ENCODE data around the gene BTNL9. TPM values are rescaled to one million over a fixed set of nuclear protein-coding genes. Genes with fewer than 3 reads are reported as not detected.
A peak's percentile ranks its signal among the peaks of the same experiment; 100 is the strongest.
"Not testable (repeated sequence)": the region's sequence is repeated elsewhere in the genome, so short reads cannot be mapped to it uniquely, and the experiment has no call there.

BTNL9 gene
- total RNA-seq, 2 experiments from 2014 or later: 0.12 TPM; not detected in 1

DNA sequence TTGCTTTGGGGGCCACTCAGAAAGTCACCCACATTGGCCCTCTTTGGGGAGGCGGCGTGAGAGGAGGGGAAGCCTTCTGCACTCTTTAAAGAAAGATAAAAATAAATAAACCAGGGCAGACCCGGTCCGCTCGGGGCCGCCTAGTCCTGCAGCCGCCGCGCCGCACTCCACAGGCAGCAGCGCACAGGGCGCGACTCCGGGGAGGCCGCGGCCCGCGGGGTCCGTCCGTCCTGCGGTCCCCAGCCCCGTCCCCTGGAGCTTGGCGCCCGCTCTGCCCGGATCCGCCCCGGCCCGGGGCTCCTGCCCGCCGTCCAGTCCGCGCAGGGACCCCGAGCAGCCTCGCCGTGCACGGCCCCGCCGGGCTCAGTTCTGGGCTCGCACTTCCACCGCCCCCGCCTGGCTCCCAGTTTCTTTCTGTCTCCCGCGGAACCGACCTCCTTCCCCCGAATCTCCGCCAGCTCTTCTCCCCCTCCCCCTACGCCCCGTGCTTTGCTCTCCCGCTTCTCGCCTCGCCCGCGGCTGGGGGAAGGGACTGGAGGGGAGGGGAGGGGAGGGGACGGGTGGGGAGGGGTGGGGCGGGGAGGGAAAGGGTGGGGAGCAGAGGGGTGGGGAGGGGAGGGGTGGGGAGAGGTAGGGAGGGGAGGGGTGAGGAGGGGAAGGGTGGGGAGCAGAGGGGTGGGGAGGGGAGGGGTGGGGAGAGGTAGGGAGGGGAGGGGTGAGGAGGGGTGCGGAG lies 57.9 kb downstream of the BTNL9 start:
- H3K4me3 Mint-ChIP-seq, H3K9me3 Mint-ChIP-seq, H3K27ac Mint-ChIP-seq, H3K36me3 Mint-ChIP-seq, H3K4me1 Mint-ChIP-seq, DNase-seq: not testable (repeated sequence)
- peaks cover 42% of the 10 kb centered on the region for H3K27me3 Mint-ChIP-seq

DNA sequence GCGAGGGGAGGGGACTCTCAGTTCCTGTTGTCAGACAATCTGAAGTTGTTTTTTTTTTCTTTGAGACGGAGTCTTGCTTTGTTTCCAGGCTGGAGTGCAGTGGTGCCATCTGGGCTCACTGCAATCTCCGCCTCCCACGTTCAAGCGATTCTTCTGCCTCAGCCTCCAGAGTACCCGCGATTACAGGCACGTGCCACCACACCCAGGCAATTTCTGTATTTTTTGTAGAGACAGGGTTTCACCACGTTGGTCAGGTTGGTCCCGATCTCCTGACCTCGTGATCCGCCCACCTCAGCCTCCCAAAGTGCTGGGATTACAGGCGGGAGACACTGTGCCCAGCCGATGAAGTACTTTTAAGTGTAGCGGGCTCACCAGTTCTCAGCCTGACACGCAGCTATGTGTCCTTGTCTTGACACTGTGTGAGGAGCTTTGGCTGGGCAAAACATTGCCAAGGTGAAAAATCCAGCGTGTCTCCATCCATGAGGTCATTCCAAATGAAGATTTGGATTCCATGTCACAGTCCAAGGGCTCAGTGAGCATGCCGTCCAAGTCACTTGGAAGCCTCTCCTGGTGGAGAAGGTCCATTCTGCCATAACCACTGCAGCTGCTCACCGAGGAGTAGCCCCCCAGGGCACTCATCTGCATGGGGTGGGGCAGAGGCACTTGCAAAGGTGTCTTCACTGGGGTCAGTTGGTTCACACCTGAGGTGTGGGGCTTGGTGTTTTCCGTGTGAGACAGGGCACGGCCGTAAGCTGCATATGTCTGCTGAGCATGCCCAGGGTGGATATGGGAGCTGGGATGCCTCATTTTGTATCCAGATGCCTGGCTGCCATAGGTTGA lies 58.9 kb downstream of the BTNL9 start:
- Mint-ChIP-seq H3K9me3 (no peaks in the 10 kb centered on the region), H3K27ac (no peak overlapping the region), H3K4me3 (no peak overlapping the region), H3K4me1 (peaks cover 9% of the 10 kb centered on the region), H3K27me3 (peaks cover 39% of the 10 kb centered on the region), H3K36me3 (no peaks in the 10 kb centered on the region)
- no peak for DNase-seq

DNA sequence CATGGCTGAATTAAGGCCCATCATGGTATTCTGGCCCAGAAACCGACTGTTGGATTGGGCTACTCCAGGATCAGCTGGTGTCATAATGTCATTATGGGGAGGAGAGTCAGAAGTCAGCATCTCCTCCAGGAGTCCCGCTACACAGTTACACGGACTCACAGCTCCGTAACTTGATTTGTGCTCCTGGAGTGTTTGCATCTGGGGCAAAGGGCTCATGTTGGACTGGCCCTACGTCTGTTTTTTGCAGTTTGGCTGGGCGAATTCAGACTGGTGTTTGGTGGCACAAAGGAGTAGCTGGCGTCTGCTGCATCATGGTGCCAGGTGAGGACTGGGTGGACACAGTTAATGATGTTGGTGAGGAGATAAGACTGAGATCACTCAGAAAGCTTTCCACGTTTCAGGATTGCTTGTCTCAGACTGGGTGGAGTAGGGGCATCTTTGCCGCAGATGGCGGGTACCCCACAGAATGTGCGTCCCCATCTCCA lies 59.6 kb downstream of the BTNL9 start:
- H3K4me1 Mint-ChIP-seq: peaks cover 13% of the 10 kb centered on the region
- H3K27ac Mint-ChIP-seq: no peak overlapping the region
- no peaks in the 10 kb centered on the region for H3K36me3 Mint-ChIP-seq
- H3K4me3 Mint-ChIP-seq: no peak overlapping the region
- H3K9me3 Mint-ChIP-seq: no peaks in the 10 kb centered on the region
- DNase-seq: no peak
- peaks cover 44% of the 10 kb centered on the region for H3K27me3 Mint-ChIP-seq

GRCh38 chr5:181100121-181100875 lies 60.2 kb downstream of the BTNL9 start:
- H3K9me3 Mint-ChIP-seq: no peaks in the 10 kb centered on the region
- H3K27me3 Mint-ChIP-seq: peaks cover 43% of the 10 kb centered on the region
- peaks cover 16% of the 10 kb centered on the region for H3K4me1 Mint-ChIP-seq
- DNase-seq: no peak
- H3K4me3 Mint-ChIP-seq: peak overlapping the region; percentile 32
- no peak overlapping the region for H3K27ac Mint-ChIP-seq
- no peaks in the 10 kb centered on the region for H3K36me3 Mint-ChIP-seq

GRCh38 chr5:181101030-181101641 lies 61.1 kb downstream of the BTNL9 start:
- not testable (repeated sequence) for H3K9me3 Mint-ChIP-seq, H3K36me3 Mint-ChIP-seq, DNase-seq, H3K27ac Mint-ChIP-seq, H3K4me3 Mint-ChIP-seq
- Mint-ChIP-seq H3K4me1 (peaks cover 17% of the 10 kb centered on the region), H3K27me3 (peaks cover 45% of the 10 kb centered on the region)

- H3K4me3 Mint-ChIP-seq, H3K36me3 Mint-ChIP-seq, H3K9me3 Mint-ChIP-seq, DNase-seq, H3K27ac Mint-ChIP-seq: not testable (repeated sequence)
- peaks cover 51% of the 10 kb centered on the region for H3K27me3 Mint-ChIP-seq
- H3K4me1 Mint-ChIP-seq: peaks cover 17% of the 10 kb centered on the region
Observed at GRCh38 chr5:181101930-181102674, 62.0 kb downstream of the BTNL9 start.

GRCh38 chr5:181104259-181104568 lies 64.1 kb downstream of the BTNL9 start:
- not testable (repeated sequence) for H3K36me3 Mint-ChIP-seq, DNase-seq, H3K9me3 Mint-ChIP-seq, H3K27ac Mint-ChIP-seq
- Mint-ChIP-seq H3K4me1 (peaks cover 15% of the 10 kb centered on the region), H3K4me3 (peak overlapping the region; percentile 65), H3K27me3 (peaks cover 65% of the 10 kb centered on the region)

DNA sequence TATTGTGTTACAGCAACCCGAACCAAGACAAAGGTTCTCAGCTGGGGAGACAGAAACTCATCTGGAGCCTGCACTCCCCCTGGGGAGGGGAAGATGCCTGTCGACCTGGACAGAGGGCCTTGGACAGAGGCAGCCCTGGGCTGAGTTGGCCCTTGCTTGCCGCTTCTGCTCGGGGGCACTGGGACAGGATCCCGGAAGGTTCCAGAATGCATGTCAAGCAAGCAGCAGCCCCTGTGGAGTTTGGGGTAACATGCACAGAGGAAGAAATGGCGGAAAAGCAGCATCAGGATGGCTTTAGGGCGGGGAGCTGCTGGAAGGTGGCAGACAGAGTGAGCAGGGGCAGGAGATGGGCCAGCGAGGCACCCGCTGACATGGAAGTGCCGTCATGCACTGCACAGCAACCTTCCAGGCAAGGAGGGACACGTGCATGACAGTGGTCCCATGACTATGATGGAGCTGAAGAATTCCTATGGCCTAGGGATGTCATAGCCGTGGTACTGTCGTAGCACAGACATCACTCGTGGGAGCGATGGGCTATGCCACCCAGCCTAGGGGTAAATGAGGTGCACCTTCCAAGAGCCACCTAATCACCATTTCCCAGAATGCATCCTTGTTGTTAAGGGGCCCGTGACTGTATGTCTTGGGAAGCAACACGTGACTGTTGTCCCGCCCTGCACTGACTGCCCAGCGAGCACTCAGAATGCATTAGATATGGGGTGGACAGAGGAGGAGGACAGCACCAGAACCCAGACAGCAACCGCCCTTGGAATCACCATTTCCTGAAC lies 64.7 kb downstream of the BTNL9 start:
- H3K36me3 Mint-ChIP-seq, DNase-seq, H3K9me3 Mint-ChIP-seq, H3K27ac Mint-ChIP-seq, H3K4me3 Mint-ChIP-seq: not testable (repeated sequence)
- H3K4me1 Mint-ChIP-seq: peaks cover 13% of the 10 kb centered on the region
- peaks cover 65% of the 10 kb centered on the region for H3K27me3 Mint-ChIP-seq

DNA sequence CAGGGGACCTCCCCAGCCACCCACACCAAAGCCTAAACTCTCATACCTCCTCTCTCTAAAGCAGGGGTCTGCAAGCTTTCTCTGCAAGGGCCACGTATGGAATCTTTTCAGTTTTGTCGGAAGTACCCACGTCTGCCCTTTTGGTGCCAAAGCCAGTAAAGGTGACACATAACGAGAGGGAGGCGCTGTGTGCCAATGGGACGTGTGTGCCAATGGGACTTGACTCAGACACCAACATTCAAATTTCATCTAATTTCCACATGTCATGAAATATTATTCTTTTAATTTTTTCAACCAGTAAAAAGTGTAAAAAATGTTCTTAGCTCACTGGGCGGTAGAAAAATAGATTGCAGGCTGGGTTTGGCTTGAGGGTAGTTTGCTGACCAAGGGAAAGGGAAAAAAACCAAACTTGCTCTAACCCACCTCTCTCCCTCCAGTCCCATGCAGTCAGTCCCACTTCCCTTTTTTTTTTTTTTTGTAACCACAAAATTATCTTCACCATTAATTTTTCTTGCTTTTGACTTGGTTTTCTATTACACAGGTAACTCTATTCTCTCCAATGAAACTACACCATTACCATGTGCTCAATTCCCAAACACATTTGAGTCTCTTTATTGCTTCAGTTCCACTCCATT lies 65.4 kb downstream of the BTNL9 start:
- H3K36me3 Mint-ChIP-seq: no peaks in the 10 kb centered on the region
- DNase-seq: no peak
- no peak overlapping the region for H3K4me3 Mint-ChIP-seq
- peaks cover 63% of the 10 kb centered on the region for H3K27me3 Mint-ChIP-seq
- no peaks in the 10 kb centered on the region for H3K9me3 Mint-ChIP-seq
- peaks cover 10% of the 10 kb centered on the region for H3K4me1 Mint-ChIP-seq
- no peak overlapping the region for H3K27ac Mint-ChIP-seq

DNA sequence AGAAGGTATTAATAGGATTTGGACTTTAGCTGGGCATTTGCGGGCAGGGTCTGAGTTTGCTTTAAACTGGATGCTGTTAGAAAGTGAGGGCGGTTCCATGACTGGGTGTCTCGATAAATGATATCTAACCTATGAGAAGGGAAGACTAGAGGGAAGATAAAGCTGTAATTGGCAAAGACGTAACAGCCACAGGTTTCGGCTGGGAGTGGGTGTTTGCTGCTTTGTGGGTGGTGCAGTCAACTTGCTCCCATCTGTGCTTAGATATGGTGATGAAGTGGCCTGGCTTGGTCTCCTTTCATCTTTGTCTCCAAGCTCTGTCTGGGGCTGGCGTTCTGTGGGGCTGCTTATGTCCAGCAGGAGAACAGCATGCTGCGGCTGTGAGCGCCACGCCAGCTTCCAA lies 67.6 kb downstream of the BTNL9 start:
- Mint-ChIP-seq H3K36me3 (no peaks in the 10 kb centered on the region), H3K9me3 (no peaks in the 10 kb centered on the region)

GRCh38 chr5:181108578-181109165 lies 68.6 kb downstream of the BTNL9 start:
- Mint-ChIP-seq H3K9me3 (no peaks in the 10 kb centered on the region), H3K4me1 (peaks cover 8% of the 10 kb centered on the region), H3K27ac (no peak overlapping the region), H3K4me3 (no peak overlapping the region), H3K27me3 (peaks cover 83% of the 10 kb centered on the region), H3K36me3 (no peaks in the 10 kb centered on the region)
- no peak for DNase-seq

More for the DNA sequence above, 67.6 kb downstream of the BTNL9 start:
- Mint-ChIP-seq H3K27me3 (peaks cover 82% of the 10 kb centered on the region), H3K4me3 (no peak overlapping the region), H3K27ac (no peak overlapping the region), H3K4me1 (peaks cover 10% of the 10 kb centered on the region)
- DNase-seq: no peak

GRCh38 chr5:181109489-181110013 lies 69.5 kb downstream of the BTNL9 start:
- no peak overlapping the region for H3K27ac Mint-ChIP-seq
- peaks cover 84% of the 10 kb centered on the region for H3K27me3 Mint-ChIP-seq
- no peak for DNase-seq
- H3K9me3 Mint-ChIP-seq: peaks cover 3% of the 10 kb centered on the region
- H3K4me1 Mint-ChIP-seq: peaks cover 5% of the 10 kb centered on the region
- H3K4me3 Mint-ChIP-seq: no peak overlapping the region
- H3K36me3 Mint-ChIP-seq: no peaks in the 10 kb centered on the region

- no peak overlapping the region for H3K4me3 Mint-ChIP-seq
- H3K27me3 Mint-ChIP-seq: peaks cover 85% of the 10 kb centered on the region
- no peak overlapping the region for H3K27ac Mint-ChIP-seq
- no peak for DNase-seq
- peaks cover 11% of the 10 kb centered on the region for H3K4me1 Mint-ChIP-seq
- H3K36me3 Mint-ChIP-seq: no peaks in the 10 kb centered on the region
- H3K9me3 Mint-ChIP-seq: peaks cover 3% of the 10 kb centered on the region
Observed at GRCh38 chr5:181111010-181111409, 70.9 kb downstream of the BTNL9 start.
